K562 (cell line): ENCODE results near the gene HOXD4. TPM values are rescaled to one million over a fixed set of nuclear protein-coding genes. Genes with fewer than 3 reads are reported as not detected.

ENCODE experiments used
- ATAC-seq: fragments of 200-7000 bp; cut with Tn5 transposase; 3 replicates; pipeline ENCODE4 v1.9.1; 2020; ENCODE audit warnings: moderate library complexity
- BruUV-seq: library from RNA; stranded (reverse); fragments of 400-500 nt; replicated peaks from 2 replicates; lab custom pipeline; 2021; lab: Mats Ljungman, UMichigan
- CTCF ChIA-PET: fragments of 300-600 bp; formaldehyde crosslinking; extraction: SDS; loops from one replicate; lab custom pipeline; 2021; ENCODE audit warnings: low intra/inter-chr PET ratio; lab: Yijun Ruan, JAX
- POLR2A ChIA-PET: fragments of 300-600, 350-650 bp; sonication (Branson Sonifier 250); formaldehyde crosslinking; extraction: SDS; loops from one replicate; lab custom pipeline; 2021; ENCODE audit warnings: antibody characterized with exemption, inconsistent platforms; lab: Yijun Ruan, JAX
- DNase-seq, 4 experiments: peaks; one replicate each; pipeline versions ENCODE4 v3.0.0 to v3.0.0-alpha.2; 2011 to 2018; ENCODE audit warnings: low spot score in 3 of 4, mixed read lengths in 3 of 4; ENCODE audit errors: extremely low read depth in 1 of 4
- FAIRE-seq: peaks from 2 replicates; lab custom pipeline; 2011; peaks lifted over from hg19 to GRCh38; lab: Jason Lieb, UNC
- H2AFZ ChIP-seq: 2 replicates; pipeline ENCODE4 v1.6.0; 2011; ENCODE audit warnings: low read depth, low read length, control low read depth, inconsistent platforms
- H3K27ac ChIP-seq: fragments of 200-600 bp; 3 replicates; pipeline ENCODE4 v1.8.0; 2011; ENCODE audit warnings: low read depth, mild to moderate bottlenecking, control low read depth, inconsistent platforms, low read length, moderate library complexity, mixed read lengths; ENCODE audit errors: extremely low read depth
- H3K27me3 ChIP-seq, 2 experiments: fragments of 300-600 bp in 1 of 2; 2 replicates in 1 of 2; 3 replicates in 1 of 2; pipeline versions ENCODE4 v1.6.0 to v1.8.0; 2011; ENCODE audit warnings: inconsistent platforms in 2 of 2, low read length in 2 of 2, mild to moderate bottlenecking in 1 of 2, mixed read lengths in 1 of 2, moderate library complexity in 1 of 2; ENCODE audit not compliant: control insufficient read depth in 2 of 2, insufficient read depth in 2 of 2
- H3K36me3 ChIP-seq: fragments of 300-600 bp; 3 replicates; pipeline ENCODE4 v1.8.0; 2011; ENCODE audit warnings: mild to moderate bottlenecking, low read length, inconsistent platforms; ENCODE audit not compliant: control insufficient read depth, insufficient read depth
- H3K4me1 ChIP-seq, 2 experiments: fragments of 200-600 bp in 1 of 2; replicated peaks in 1 of 2; 2 replicates in 1 of 2; 3 replicates in 1 of 2; pipeline versions ENCODE4 v1.5.1 to v1.8.0; 2011; ENCODE audit warnings: inconsistent platforms in 2 of 2, low read length in 2 of 2, mild to moderate bottlenecking in 1 of 2, mixed read lengths in 1 of 2, moderate library complexity in 1 of 2; ENCODE audit not compliant: control insufficient read depth in 2 of 2, insufficient read depth in 2 of 2
- H3K4me2 ChIP-seq: 2 replicates; pipeline ENCODE4 v1.6.1; 2011; ENCODE audit warnings: low read length, control low read depth, inconsistent platforms, mixed read lengths; ENCODE audit not compliant: insufficient read depth
- H3K4me3 ChIP-seq: fragments of 200-600 bp; sonication (generic), shearing (Covaris generic); 2 replicates; pipeline ENCODE4 v1.5.1; 2016; ENCODE audit warnings: control low read depth, inconsistent platforms
- H3K79me2 ChIP-seq: fragments of 200-600 bp; 3 replicates; pipeline ENCODE4 v1.8.0; 2011; ENCODE audit warnings: low read length, inconsistent platforms; ENCODE audit not compliant: control insufficient read depth, insufficient read depth
- H3K9ac ChIP-seq, 2 experiments: 2 replicates each; pipeline versions ENCODE4 v1.6.0 to v1.6.1; 2011; ENCODE audit warnings: low read depth in 2 of 2, low read length in 2 of 2, control low read depth in 1 of 2, inconsistent platforms in 1 of 2, mild to moderate bottlenecking in 1 of 2, mixed read lengths in 1 of 2; ENCODE audit not compliant: insufficient read depth in 1 of 2
- H3K9me1 ChIP-seq: one replicate; pipeline ENCODE4 v1.6.0; 2011; ENCODE audit warnings: inconsistent platforms, mild to moderate bottlenecking, low read length, moderate library complexity; ENCODE audit not compliant: control insufficient read depth, insufficient read depth
- H3K9me3 ChIP-seq: replicated peaks from 2 replicates; pipeline ENCODE4 v1.5.1; 2011; ENCODE audit warnings: low read depth, low read length, inconsistent platforms; ENCODE audit not compliant: control insufficient read depth, insufficient read depth
- H4K20me1 ChIP-seq: replicated peaks from 2 replicates; pipeline ENCODE4 v1.6.1; 2011; ENCODE audit warnings: low read length, inconsistent platforms, mixed read lengths; ENCODE audit not compliant: control insufficient read depth, insufficient read depth
- EZH2 ChIP-seq: IDR thresholded peaks from 2 replicates; pipeline ENCODE4 v1.6.1; 2012; ENCODE audit warnings: low read depth, mild to moderate bottlenecking, inconsistent platforms, low read length, borderline replicate concordance
- MLX ChIP-seq, 2 experiments: fragments of 450-650 bp in 1 of 2; sonication (generic) in 1 of 2; formaldehyde crosslinking; conservative IDR thresholded peaks; 2 replicates each; pipeline versions ENCODE4 v1.4.0 to v1.8.1; 2020 to 2022; ENCODE audit warnings: mild to moderate bottlenecking in 1 of 2, missing genetic modification reagents in 1 of 2
- WGBS: fragments of 100-300 bp; shearing (Covaris generic); methylation state at CpG from one replicate; pipeline ENCODE4 v1.1.6; 2016; ENCODE audit warnings: low coverage, mixed read lengths; ENCODE audit not compliant: insufficient coverage; ENCODE audit errors: missing lambda C conversion rate; 5-methylcytosine and 5-hydroxymethylcytosine counted together
- in situ Hi-C: fragments of 300-500 bp; cut with MboI; formaldehyde crosslinking; loops from 4 replicates; pipeline ENCODE4 v1.15.0; 2018; ENCODE audit warnings: inconsistent platforms, mixed read lengths
- intact Hi-C: fragments of 100-400 bp; cut with micrococcal nuclease; formaldehyde crosslinking; loops from 2 replicates; pipeline ENCODE4 v1.14.2; 2022
- polyA plus RNA-seq, 8 experiments: library from polyadenylated mRNA; depleted of rRNA in 4 of 8; stranded (reverse) in 5 of 8; unstranded in 3 of 8; fragments of >200 nt; fragmentation: Nextera tagmentation in 2 of 8; fragmentation: Illumina TruSeq in 1 of 8; extraction: Ambion mirVana in 2 of 8; extraction: Trizol in 1 of 8; gene quantifications; 2 replicates each; pipeline versions ENCODE4 v1.2.1 to v1.2.3, GENCODE V29; 2011 to 2014; ENCODE audit warnings: inconsistent platforms in 1 of 8, missing spikeins in 1 of 8
- total RNA-seq, 7 experiments: library from RNA; depleted of rRNA in 6 of 7; stranded (reverse); fragments of >200 nt in 6 of 7; fragmentation: Illumina TruSeq in 2 of 7; extraction: Trizol in 2 of 7; gene quantifications; 2 replicates each; pipeline versions ENCODE4 v1.2.1 to v1.2.3, GENCODE V29; 2011 to 2021; ENCODE audit warnings: low replicate concordance in 1 of 7

The HOXD4 gene
- total and polyA plus RNA-seq, 9 of the 15 experiments (the other 6 are each of a cell fraction or from before 2014, with no cell fraction given) = not detected

DNA sequence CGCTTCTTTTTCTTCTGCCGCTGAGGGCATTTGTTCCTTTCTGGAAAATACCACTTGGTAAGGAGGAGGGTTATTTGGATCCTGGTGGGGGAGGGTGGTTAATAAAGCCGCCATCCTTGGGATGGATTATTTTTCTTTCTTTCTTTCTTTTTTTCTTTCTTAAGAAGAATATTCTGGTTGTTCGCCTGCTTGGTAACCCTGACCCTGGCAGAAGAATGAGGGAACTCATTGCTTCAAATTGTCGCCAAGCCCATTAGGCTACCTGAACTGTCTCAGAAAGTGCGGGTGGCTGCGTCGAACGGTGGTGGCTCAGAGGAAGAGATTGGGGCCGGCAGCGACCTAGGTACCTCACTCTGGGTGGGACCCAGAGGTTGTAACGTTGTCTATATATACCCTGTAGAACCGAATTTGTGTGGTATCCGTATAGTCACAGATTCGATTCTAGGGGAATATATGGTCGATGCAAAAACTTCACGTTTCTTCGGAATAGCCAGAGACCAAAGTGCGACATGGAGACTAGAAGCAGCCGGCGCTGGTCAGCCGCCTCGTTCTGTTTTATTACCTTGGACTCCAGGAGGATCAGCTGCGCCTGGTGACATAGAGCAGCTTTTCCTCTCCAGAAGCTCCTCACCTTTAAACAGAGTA, 1.3 kb upstream of the HOXD4 start:
- ChIA-PET CTCF (no interaction called here), POLR2A (interaction anchor here (1.1 to 1.3 kb wide), 2 partner anchors 12 to 25 kb away, joined by 3 read pairs; no protein-coding TSS in a partner anchor)
- Histone ChIP-seq H3K4me2 (no peak overlapping the region), H3K36me3 (no peaks in the 10 kb centered on the region), H3K27me3 (peaks cover 63 to 78% of the 10 kb centered on the region in 2 experiments), H2AFZ (no peak overlapping the region), H3K27ac (no peak overlapping the region), H3K9me1 (no peaks in the 10 kb centered on the region), H3K79me2 (no peaks in the 10 kb centered on the region), H3K9ac (no peak overlapping the region), H3K9me3 (no peaks in the 10 kb centered on the region), H4K20me1 (no peaks in the 10 kb centered on the region; the same call in 1 of the 2 replicates), H3K4me1 (peaks cover 0 to 10% of the 10 kb centered on the region in 2 experiments; a peak in 1 of 5 replicates), H3K4me3 (no peak overlapping the region)
- DNase-seq (no peak), ATAC-seq (no peak), FAIRE-seq (no peak)
- 3% methylated on average over 23 of the region's 24 CpGs for WGBS
- TF ChIP-seq MLX (CRISPR knock-in tag; conservative IDR thresholded peaks at IDR 0.05) (no peak), EZH2 (peak; percentile 14; the same call in 1 of the 2 replicates)
- intact Hi-C loops (loop anchor here (10.0 kb wide), 2 partner anchors 225 to 1605 kb away; no protein-coding TSS in a partner anchor), in situ Hi-C loops (loop anchor here (25.0 kb wide), 2 partner anchors 662 to 1612 kb away; no protein-coding TSS in a partner anchor)
- no TSS peak for BruUV-seq
